ENCODE measurements around the gene C13orf46.

DNA sequence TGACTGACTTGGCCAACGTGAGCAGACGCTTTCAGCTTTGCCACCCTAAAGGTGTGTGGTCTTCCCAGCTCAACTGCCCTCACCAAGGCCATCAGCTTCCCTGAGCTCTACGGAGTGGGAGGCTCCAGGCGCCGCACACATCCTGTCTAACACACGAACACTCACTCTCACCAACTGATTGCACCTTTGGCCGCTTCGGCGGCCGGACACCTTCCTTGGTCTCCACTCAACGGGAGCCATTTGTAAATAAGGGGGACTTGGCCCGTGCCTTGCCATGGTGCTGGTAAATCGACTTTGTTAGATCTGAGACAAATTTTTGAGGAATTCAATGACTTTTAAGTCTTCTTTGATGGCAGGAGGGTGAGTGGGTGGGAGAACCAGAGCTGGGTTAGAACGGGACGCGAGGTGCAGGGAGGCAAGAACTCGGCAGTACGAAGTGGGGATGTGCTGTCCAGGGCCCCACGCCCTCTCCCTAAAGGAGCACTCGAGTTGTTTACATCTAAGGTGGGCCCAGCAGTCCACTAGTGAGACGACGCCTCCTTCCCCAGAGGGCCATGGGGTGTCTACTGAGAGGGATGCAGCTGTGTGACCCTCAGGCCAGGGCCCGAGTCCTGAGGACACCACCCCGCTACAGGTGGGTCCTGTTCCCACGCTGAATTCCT lies 4.4 kb downstream of the C13orf46 start:
- TF ChIP-seq, protein P1, sequence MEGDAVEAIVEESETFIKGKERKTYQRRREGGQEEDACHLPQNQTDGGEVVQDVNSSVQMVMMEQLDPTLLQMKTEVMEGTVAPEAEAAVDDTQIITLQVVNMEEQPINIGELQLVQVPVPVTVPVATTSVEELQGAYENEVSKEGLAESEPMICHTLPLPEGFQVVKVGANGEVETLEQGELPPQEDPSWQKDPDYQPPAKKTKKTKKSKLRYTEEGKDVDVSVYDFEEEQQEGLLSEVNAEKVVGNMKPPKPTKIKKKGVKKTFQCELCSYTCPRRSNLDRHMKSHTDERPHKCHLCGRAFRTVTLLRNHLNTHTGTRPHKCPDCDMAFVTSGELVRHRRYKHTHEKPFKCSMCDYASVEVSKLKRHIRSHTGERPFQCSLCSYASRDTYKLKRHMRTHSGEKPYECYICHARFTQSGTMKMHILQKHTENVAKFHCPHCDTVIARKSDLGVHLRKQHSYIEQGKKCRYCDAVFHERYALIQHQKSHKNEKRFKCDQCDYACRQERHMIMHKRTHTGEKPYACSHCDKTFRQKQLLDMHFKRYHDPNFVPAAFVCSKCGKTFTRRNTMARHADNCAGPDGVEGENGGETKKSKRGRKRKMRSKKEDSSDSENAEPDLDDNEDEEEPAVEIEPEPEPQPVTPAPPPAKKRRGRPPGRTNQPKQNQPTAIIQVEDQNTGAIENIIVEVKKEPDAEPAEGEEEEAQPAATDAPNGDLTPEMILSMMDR (IDR thresholded peaks at IDR 0.05; ENCODE audit: control extremely low read depth in 1 of 3, insufficient read depth in 1 of 3, low read depth in 1 of 3, low read length in 3 of 3), result no peak
- no peak for TF ChIP-seq USF2 (IDR thresholded peaks at IDR 0.05; ENCODE audit: low read length)
- TF ChIP-seq TCF12 (IDR thresholded peaks at IDR 0.05; ENCODE audit: low read depth, low read length), result no peak
- TF ChIP-seq TBP (IDR thresholded peaks at IDR 0.05; ENCODE audit: low read depth, low read length), result no peak
- TF ChIP-seq EZH2 (IDR thresholded peaks at IDR 0.05; ENCODE audit: low read depth, low read length, severe bottlenecking), result no peak

Measured in H1 (cell line).